Suprapubic skin (tissue), 4 donors: Measurements from ENCODE around the gene R3HCC1L. TPM values are rescaled to one million over a fixed set of nuclear protein-coding genes. Genes with fewer than 3 reads are reported as not detected.
A peak's percentile ranks its signal among the peaks of the same experiment; 100 is the strongest.

Source experiments
- DNase-seq, 2 donors: peaks; one replicate each; pipeline ENCODE4 v3.0.0-alpha.2; 2019; ENCODE audit warnings: low spot score in 2 of 2
- H3K27ac ChIP-seq: fragments of 200-600 bp; sonication (generic); one replicate; pipeline ENCODE4 v1.5.1; 2019
- H3K27me3 ChIP-seq: fragments of 200-600 bp; sonication (generic); one replicate; pipeline ENCODE4 v1.5.1; 2019
- H3K36me3 ChIP-seq: fragments of 200-600 bp; sonication (generic); one replicate; pipeline ENCODE4 v1.5.1; 2019
- H3K4me1 ChIP-seq: fragments of 200-600 bp; sonication (generic); one replicate; pipeline ENCODE4 v1.5.1; 2019
- H3K4me3 ChIP-seq: fragments of 200-600 bp; sonication (generic); one replicate; pipeline ENCODE4 v1.5.1; 2019; ENCODE audit warnings: mild to moderate bottlenecking
- H3K9me3 ChIP-seq: fragments of 200-600 bp; sonication (generic); one replicate; pipeline ENCODE4 v1.5.1; 2019
- CTCF ChIP-seq, 2 donors: fragments of 200-600 bp in 1 of 2; fragments of 450-650 bp in 1 of 2; sonication (generic) in 1 of 2; IDR thresholded peaks; one replicate each; pipeline ENCODE4 v1.5.1; 2016 to 2019; ENCODE audit warnings: antibody characterized with exemption in 2 of 2, mild to moderate bottlenecking in 1 of 2, moderate library complexity in 1 of 2
- EP300 ChIP-seq: sonication (generic); formaldehyde crosslinking; IDR thresholded peaks from one replicate; pipeline ENCODE4 v1.6.1; 2017; ENCODE audit warnings: antibody characterized with exemption
- POLR2A ChIP-seq, 2 donors: fragments of 450-650 bp; IDR thresholded peaks; one replicate each; pipeline ENCODE4 v1.6.1; 2017; ENCODE audit warnings: antibody characterized with exemption in 2 of 2, mild to moderate bottlenecking in 2 of 2, moderate library complexity in 2 of 2
- POLR2AphosphoS5 ChIP-seq, 3 donors: sonication (generic); formaldehyde crosslinking; IDR thresholded peaks; one replicate each; pipeline ENCODE4 v1.6.1; 2017; ENCODE audit warnings: antibody characterized with exemption in 3 of 3
- WGBS: methylation state at CpG from one replicate; pipeline ENCODE4 v1.1.5; 2018; 5-methylcytosine and 5-hydroxymethylcytosine counted together
- total RNA-seq, 4 donors: library from RNA; depleted of rRNA; stranded (reverse); fragments of >200 nt; gene quantifications; one replicate each; pipeline ENCODE4 v1.1.0, GENCODE V29; 2016

R3HCC1L gene
- total RNA-seq, 4 donors from 2014 or later = 7.9 to 17.5 (median 9.7) TPM

- WGBS = 56% methylated on average over 5 of the region's 75 CpGs
Measured at GRCh38 chr10:98267894-98268693, 133.6 kb downstream of the R3HCC1L start, which contains the start of gene LOXL4. Gene LOXL4 (minus strand): TSS chr10:98268194. CDS start chr10:98263019, 5,175 bp downstream.

GRCh38 chr10:98268694-98269431 lies 134.4 kb downstream of the R3HCC1L start:
- no peaks in the 10 kb centered on the region for H3K9me3 ChIP-seq
- H3K4me3 ChIP-seq = peak overlapping the region; percentile 52
- peaks cover 4% of the 10 kb centered on the region for H3K27me3 ChIP-seq
- 11% methylated on average over 11 of the region's 17 CpGs for WGBS
- no peak for TF ChIP-seq CTCF (IDR thresholded peaks at IDR 0.05)
- TF ChIP-seq POLR2A (IDR thresholded peaks at IDR 0.05) = no peak
- no peak for TF ChIP-seq POLR2AphosphoS5 (IDR thresholded peaks at IDR 0.05)
- TF ChIP-seq EP300 = no peak
- H3K4me1 ChIP-seq = peaks cover 40% of the 10 kb centered on the region
- peak overlapping the region; percentile 78 for H3K27ac ChIP-seq
- DNase-seq = peak in 1 of 2 donors; percentile 45
- H3K36me3 ChIP-seq = no peaks in the 10 kb centered on the region

More at GRCh38 chr10:98267894-98268693, 133.6 kb downstream of the R3HCC1L start, which contains the start of gene LOXL4:
- Histone ChIP-seq H3K4me3 (peak within 1 kb of the TSS; percentile 52), H3K27ac (peak within 1 kb of the TSS; percentile 78), H3K27me3 (peaks cover 4% of the 10 kb centered on the region), H3K36me3 (no peaks in the 10 kb centered on the region), H3K4me1 (peaks cover 40% of the 10 kb centered on the region), H3K9me3 (no peaks in the 10 kb centered on the region)
- TF ChIP-seq EP300 = no peak
- no peak for TF ChIP-seq CTCF (IDR thresholded peaks at IDR 0.05)
- TF ChIP-seq POLR2AphosphoS5 (IDR thresholded peaks at IDR 0.05) = no peak
- TF ChIP-seq POLR2A (IDR thresholded peaks at IDR 0.05) = peak in 1 of 2 donors; percentile 44
- peak in 1 of 2 donors; percentile 79 for DNase-seq

GRCh38 chr10:98269435-98269912 lies 135.0 kb downstream of the R3HCC1L start:
- Histone ChIP-seq H3K27ac (peak overlapping the region; percentile 78), H3K4me3 (no peak overlapping the region), H3K4me1 (peaks cover 40% of the 10 kb centered on the region), H3K27me3 (peaks cover 4% of the 10 kb centered on the region), H3K36me3 (no peaks in the 10 kb centered on the region), H3K9me3 (no peaks in the 10 kb centered on the region)
- TF ChIP-seq CTCF (IDR thresholded peaks at IDR 0.05) (no peak), POLR2AphosphoS5 (IDR thresholded peaks at IDR 0.05) (peak in 1 of 3 donors; percentile 69), POLR2A (IDR thresholded peaks at IDR 0.05) (no peak)
- DNase-seq = peak; percentile 84 to 89
- WGBS = 26% methylated on average over 4 of the region's 8 CpGs

GRCh38 chr10:98270073-98270740 lies 135.8 kb downstream of the R3HCC1L start:
- H3K4me1 ChIP-seq = peaks cover 40% of the 10 kb centered on the region
- peak overlapping the region; percentile 65 for H3K27ac ChIP-seq
- 71% methylated on average over 10 of the region's 10 CpGs for WGBS

More at GRCh38 chr10:98270073-98270740, 135.8 kb downstream of the R3HCC1L start:
- Histone ChIP-seq H3K4me3 (no peak overlapping the region), H3K27me3 (peaks cover 4% of the 10 kb centered on the region), H3K9me3 (no peaks in the 10 kb centered on the region), H3K36me3 (no peaks in the 10 kb centered on the region)
- peak in 1 of 2 donors; percentile 61 for DNase-seq
- TF ChIP-seq EP300 (no peak), CTCF (IDR thresholded peaks at IDR 0.05) (no peak), POLR2AphosphoS5 (IDR thresholded peaks at IDR 0.05) (no peak)
